Suprapubic skin (tissue), 4 donors: Measurements from ENCODE around the gene WDR31. TPM values are rescaled to one million over a fixed set of nuclear protein-coding genes. Genes with fewer than 3 reads are reported as not detected.

Source experiments
- DNase-seq, 2 donors: peaks; one replicate each; pipeline ENCODE4 v3.0.0-alpha.2; 2019; ENCODE audit warnings: low spot score in 2 of 2
- H3K27ac ChIP-seq: fragments of 200-600 bp; sonication (generic); one replicate; pipeline ENCODE4 v1.5.1; 2019
- H3K27me3 ChIP-seq: fragments of 200-600 bp; sonication (generic); one replicate; pipeline ENCODE4 v1.5.1; 2019
- H3K36me3 ChIP-seq: fragments of 200-600 bp; sonication (generic); one replicate; pipeline ENCODE4 v1.5.1; 2019
- H3K4me1 ChIP-seq: fragments of 200-600 bp; sonication (generic); one replicate; pipeline ENCODE4 v1.5.1; 2019
- H3K4me3 ChIP-seq: fragments of 200-600 bp; sonication (generic); one replicate; pipeline ENCODE4 v1.5.1; 2019; ENCODE audit warnings: mild to moderate bottlenecking
- H3K9me3 ChIP-seq: fragments of 200-600 bp; sonication (generic); one replicate; pipeline ENCODE4 v1.5.1; 2019
- CTCF ChIP-seq, 2 donors: fragments of 200-600 bp in 1 of 2; fragments of 450-650 bp in 1 of 2; sonication (generic) in 1 of 2; IDR thresholded peaks; one replicate each; pipeline ENCODE4 v1.5.1; 2016 to 2019; ENCODE audit warnings: antibody characterized with exemption in 2 of 2, mild to moderate bottlenecking in 1 of 2, moderate library complexity in 1 of 2
- EP300 ChIP-seq: sonication (generic); formaldehyde crosslinking; IDR thresholded peaks from one replicate; pipeline ENCODE4 v1.6.1; 2017; ENCODE audit warnings: antibody characterized with exemption
- POLR2A ChIP-seq, 2 donors: fragments of 450-650 bp; IDR thresholded peaks; one replicate each; pipeline ENCODE4 v1.6.1; 2017; ENCODE audit warnings: antibody characterized with exemption in 2 of 2, mild to moderate bottlenecking in 2 of 2, moderate library complexity in 2 of 2
- POLR2AphosphoS5 ChIP-seq, 3 donors: sonication (generic); formaldehyde crosslinking; IDR thresholded peaks; one replicate each; pipeline ENCODE4 v1.6.1; 2017; ENCODE audit warnings: antibody characterized with exemption in 3 of 3
- WGBS: methylation state at CpG from one replicate; pipeline ENCODE4 v1.1.5; 2018; 5-methylcytosine and 5-hydroxymethylcytosine counted together
- total RNA-seq, 4 donors: library from RNA; depleted of rRNA; stranded (reverse); fragments of >200 nt; gene quantifications; one replicate each; pipeline ENCODE4 v1.1.0, GENCODE V29; 2016

The WDR31 gene
- total RNA-seq, 4 donors from 2014 or later: 1.2 to 3.5 (median 1.7) TPM

- Histone ChIP-seq H3K36me3 (peaks cover 2% of the 10 kb centered on the region), H3K9me3 (no peaks in the 10 kb centered on the region), H3K27ac (no peak overlapping the region), H3K4me1 (no peaks in the 10 kb centered on the region), H3K27me3 (no peaks in the 10 kb centered on the region), H3K4me3 (no peak overlapping the region)
- DNase-seq: no peak
- 94% methylated on average over 4 of the region's 4 CpGs for WGBS
- TF ChIP-seq POLR2AphosphoS5 (IDR thresholded peaks at IDR 0.05) (no peak), POLR2A (IDR thresholded peaks at IDR 0.05) (no peak), CTCF (IDR thresholded peaks at IDR 0.05) (no peak), EP300 (no peak)
Observed at GRCh38 chr9:113326230-113326629, 13.8 kb downstream of the WDR31 start.

GRCh38 chr9:113322671-113323070, 17.4 kb downstream of the WDR31 start:
- Histone ChIP-seq H3K9me3 (no peaks in the 10 kb centered on the region), H3K36me3 (peaks cover 15% of the 10 kb centered on the region), H3K4me3 (no peak overlapping the region), H3K27ac (no peak overlapping the region), H3K4me1 (no peaks in the 10 kb centered on the region), H3K27me3 (no peaks in the 10 kb centered on the region)
- DNase-seq: no peak
- 80% methylated on average over 6 of the region's 6 CpGs for WGBS
- TF ChIP-seq POLR2AphosphoS5 (IDR thresholded peaks at IDR 0.05): no peak
- no peak for TF ChIP-seq CTCF (IDR thresholded peaks at IDR 0.05)
- no peak for TF ChIP-seq POLR2A (IDR thresholded peaks at IDR 0.05)
- no peak for TF ChIP-seq EP300

GRCh38 chr9:113320051-113320450, 20.0 kb downstream of the WDR31 start:
- no peak overlapping the region for H3K4me3 ChIP-seq
- no peak overlapping the region for H3K27ac ChIP-seq
- DNase-seq: no peak
- WGBS: 100% methylated on average over 3 of the region's 3 CpGs
- peaks cover 23% of the 10 kb centered on the region for H3K36me3 ChIP-seq
- H3K9me3 ChIP-seq: no peaks in the 10 kb centered on the region
- H3K27me3 ChIP-seq: no peaks in the 10 kb centered on the region
- no peaks in the 10 kb centered on the region for H3K4me1 ChIP-seq
- no peak for TF ChIP-seq POLR2AphosphoS5 (IDR thresholded peaks at IDR 0.05)
- no peak for TF ChIP-seq EP300
- no peak for TF ChIP-seq CTCF (IDR thresholded peaks at IDR 0.05)
- TF ChIP-seq POLR2A (IDR thresholded peaks at IDR 0.05): no peak

DNA sequence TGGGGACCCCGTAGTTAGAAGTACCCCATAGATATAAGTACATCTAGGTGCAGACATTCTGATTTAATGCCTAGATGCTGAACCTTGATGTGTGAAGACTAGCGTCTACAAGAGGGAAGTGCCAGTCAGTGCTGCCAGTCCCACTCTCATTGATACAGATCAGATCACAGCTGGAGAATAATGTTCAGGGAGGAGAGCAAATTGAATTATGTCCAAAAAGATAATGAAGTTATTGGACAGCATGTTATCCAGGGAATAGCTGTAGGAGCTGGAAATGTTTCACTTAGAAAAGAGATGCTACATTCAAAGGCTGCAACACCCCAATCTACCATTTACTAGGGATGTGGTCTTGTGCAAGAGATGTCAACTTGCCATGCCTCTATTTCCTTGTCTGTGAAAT, 21.0 kb downstream of the WDR31 start:
- WGBS: 94% methylated on average over 2 of the region's 2 CpGs
- Histone ChIP-seq H3K4me3 (no peak overlapping the region), H3K4me1 (no peaks in the 10 kb centered on the region), H3K9me3 (no peaks in the 10 kb centered on the region), H3K27me3 (no peaks in the 10 kb centered on the region), H3K27ac (no peak overlapping the region), H3K36me3 (peaks cover 23% of the 10 kb centered on the region)
- no peak for TF ChIP-seq CTCF (IDR thresholded peaks at IDR 0.05)
- TF ChIP-seq POLR2A (IDR thresholded peaks at IDR 0.05): no peak
- no peak for TF ChIP-seq POLR2AphosphoS5 (IDR thresholded peaks at IDR 0.05)
- no peak for TF ChIP-seq EP300
- no peak for DNase-seq

GRCh38 chr9:113317777-113318176, 22.3 kb downstream of the WDR31 start:
- TF ChIP-seq CTCF (IDR thresholded peaks at IDR 0.05): no peak
- Histone ChIP-seq H3K4me3 (no peak overlapping the region), H3K27me3 (no peaks in the 10 kb centered on the region), H3K4me1 (no peaks in the 10 kb centered on the region), H3K9me3 (no peaks in the 10 kb centered on the region), H3K36me3 (peaks cover 23% of the 10 kb centered on the region), H3K27ac (no peak overlapping the region)
- DNase-seq: no peak
- 88% methylated on average over 2 of the region's 2 CpGs for WGBS
